ENCODE measurements around the gene CLCN7.

CLCN7 gene

GRCh38 chr16:1464196-1464893 lies 10.5 kb downstream of the CLCN7 start:
- no peak for DNase-seq (ENCODE audit: low spot score)

- DNase-seq (ENCODE audit: low spot score) = no peak
Measured at GRCh38 chr16:1461146-1461545, 13.7 kb downstream of the CLCN7 start.

- DNase-seq (ENCODE audit: low spot score) = no peak
Measured at GRCh38 chr16:1460602-1461138, 14.2 kb downstream of the CLCN7 start.

GRCh38 chr16:1459967-1460366 lies 14.9 kb downstream of the CLCN7 start:
- DNase-seq (ENCODE audit: low spot score) = no peak

GRCh38 chr16:1458977-1459341 lies 15.9 kb downstream of the CLCN7 start:
- DNase-seq (ENCODE audit: low spot score) = no peak

- DNase-seq (ENCODE audit: low spot score) = no peak
Measured at GRCh38 chr16:1458336-1458976, 16.4 kb downstream of the CLCN7 start.

- no peak for DNase-seq (ENCODE audit: low spot score)
Measured at GRCh38 chr16:1457489-1458245, 17.2 kb downstream of the CLCN7 start.

GRCh38 chr16:1456951-1457350 lies 17.9 kb downstream of the CLCN7 start:
- no peak for DNase-seq (ENCODE audit: low spot score)

- DNase-seq (ENCODE audit: low spot score) = no peak
Measured at GRCh38 chr16:1455190-1456171, 19.3 kb downstream of the CLCN7 start.

GRCh38 chr16:1454561-1454960 lies 20.3 kb downstream of the CLCN7 start:
- no peak for DNase-seq (ENCODE audit: low spot score)

GRCh38 chr16:1453316-1453715 lies 21.5 kb downstream of the CLCN7 start:
- DNase-seq (ENCODE audit: low spot score) = no peak

GRCh38 chr16:1452530-1452929 lies 22.3 kb downstream of the CLCN7 start:
- no peak for DNase-seq (ENCODE audit: low spot score)

- DNase-seq (ENCODE audit: low spot score) = no peak
Measured at GRCh38 chr16:1451702-1452392, 23.0 kb downstream of the CLCN7 start.

GRCh38 chr16:1450841-1451240 lies 24.0 kb downstream of the CLCN7 start:
- no peak for DNase-seq (ENCODE audit: low spot score)

GRCh38 chr16:1450218-1450617 lies 24.6 kb downstream of the CLCN7 start:
- DNase-seq (ENCODE audit: low spot score) = peak; percentile 39

- no peak for DNase-seq (ENCODE audit: low spot score)
Measured at GRCh38 chr16:1449201-1449788, 25.5 kb downstream of the CLCN7 start.

- DNase-seq (ENCODE audit: low spot score) = no peak
Measured at GRCh38 chr16:1448536-1449116, 26.2 kb downstream of the CLCN7 start.

GRCh38 chr16:1447965-1448364 lies 26.9 kb downstream of the CLCN7 start:
- no peak for DNase-seq (ENCODE audit: low spot score)

- DNase-seq (ENCODE audit: low spot score) = no peak
Measured at GRCh38 chr16:1446296-1447080, 28.3 kb downstream of the CLCN7 start.
